VCaP (cell line): Measurements from ENCODE around the gene AGTPBP1.

ENCODE experiments used
- H3K27ac ChIP-seq: fragments of 450-650 bp; 2 replicates; pipeline ENCODE4 v1.5.1; 2017
- CTCF ChIP-seq: fragments of 450-650 bp; conservative IDR thresholded peaks from 2 replicates; pipeline ENCODE4 v1.5.1; 2017; ENCODE audit warnings: mild to moderate bottlenecking, moderate library complexity

AGTPBP1 gene

GRCh38 chr9:85528607-85529006 is 213.1 kb downstream of the AGTPBP1 start:
- H3K27ac ChIP-seq = no peak overlapping the region
- TF ChIP-seq CTCF = no peak

- TF ChIP-seq CTCF = no peak
- no peak overlapping the region for H3K27ac ChIP-seq
These were observed 213.6 kb downstream of the AGTPBP1 start for GRCh38 chr9:85528142-85528541.

- no peak overlapping the region for H3K27ac ChIP-seq
- TF ChIP-seq CTCF = no peak
These were observed 214.3 kb downstream of the AGTPBP1 start for GRCh38 chr9:85527331-85528020.

GRCh38 chr9:85524531-85524930 is 217.2 kb downstream of the AGTPBP1 start:
- no peak for TF ChIP-seq CTCF
- no peak overlapping the region for H3K27ac ChIP-seq

- TF ChIP-seq CTCF = no peak
- no peak overlapping the region for H3K27ac ChIP-seq
These were observed 218.6 kb downstream of the AGTPBP1 start for GRCh38 chr9:85523202-85523601.

- H3K27ac ChIP-seq = no peak overlapping the region
- no peak for TF ChIP-seq CTCF
These were observed 219.2 kb downstream of the AGTPBP1 start for GRCh38 chr9:85522459-85523092.

GRCh38 chr9:85521371-85522197 is 220.2 kb downstream of the AGTPBP1 start:
- no peak for TF ChIP-seq CTCF
- H3K27ac ChIP-seq = peak overlapping the region; percentile 47
